HG02588 (cell line): ENCODE data around the gene KCNMA1.

Source experiments
- ATAC-seq: cut with Tn5 transposase; IDR thresholded peaks from one replicate; pipeline ENCODE4 v1.9.1; 2021; ENCODE audit warnings: mild to moderate bottlenecking, moderate library complexity; ENCODE audit not compliant: unreplicated experiment

KCNMA1 gene

GRCh38 chr10:76983624-76984023, 654.0 kb downstream of the KCNMA1 start:
- no peak for ATAC-seq

DNA sequence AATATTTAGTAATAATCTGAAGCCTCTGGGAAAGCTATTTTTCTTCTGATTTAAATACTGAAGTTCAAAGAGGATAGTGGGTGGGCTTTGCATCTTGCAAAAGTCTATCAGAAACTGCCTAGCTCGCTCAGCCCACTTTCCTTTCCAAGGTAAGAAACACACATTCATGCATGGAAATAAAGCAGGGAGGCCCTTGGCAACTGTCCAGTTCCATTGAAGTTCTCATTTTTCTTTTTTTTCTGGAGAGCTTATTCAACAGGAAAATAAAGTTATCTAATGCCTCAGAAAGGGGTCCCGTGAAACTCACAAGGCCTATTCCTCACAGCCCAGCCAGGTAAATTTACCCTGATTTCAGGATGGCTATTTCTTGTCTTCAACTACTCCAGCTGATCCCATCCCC, 654.9 kb downstream of the KCNMA1 start:
- no peak for ATAC-seq

DNA sequence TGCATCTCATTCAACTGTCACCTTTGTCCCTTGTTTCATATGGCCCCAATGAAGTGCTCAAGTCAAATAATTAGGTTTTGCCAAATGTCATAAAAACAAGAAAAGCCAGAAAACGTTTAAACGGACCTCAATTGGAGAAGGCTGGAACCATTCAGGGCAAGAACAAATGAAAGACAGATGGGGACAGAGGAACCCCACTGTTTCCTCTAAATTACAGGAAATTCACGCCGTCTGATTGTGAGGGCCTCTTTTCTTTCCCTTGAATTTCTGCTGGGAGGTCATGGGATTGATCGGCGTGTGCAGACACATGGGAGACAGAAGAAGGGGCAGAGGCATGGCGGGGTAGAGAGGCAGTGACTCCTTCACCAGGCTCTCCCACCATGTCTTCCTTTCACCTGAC, 656.4 kb downstream of the KCNMA1 start:
- no peak for ATAC-seq

DNA sequence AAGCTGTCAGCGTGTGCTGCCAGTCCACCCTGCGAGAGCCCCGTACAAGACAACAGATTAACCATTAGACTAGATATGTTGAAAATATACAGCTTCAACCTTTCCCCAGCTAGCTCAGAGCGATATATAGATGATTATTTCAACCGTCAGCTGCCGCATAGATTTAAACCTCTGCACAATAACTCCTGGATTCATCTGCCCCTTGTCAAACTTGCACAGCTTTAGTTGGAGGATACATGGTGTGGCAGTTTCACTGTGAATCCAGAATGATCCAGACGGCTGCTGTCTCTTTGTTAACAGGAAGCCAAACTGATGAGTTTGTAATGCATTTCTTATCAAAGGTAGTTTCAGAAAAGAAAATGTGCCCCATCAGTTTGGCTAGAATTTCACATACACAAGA, 659.7 kb downstream of the KCNMA1 start:
- no peak for ATAC-seq

DNA sequence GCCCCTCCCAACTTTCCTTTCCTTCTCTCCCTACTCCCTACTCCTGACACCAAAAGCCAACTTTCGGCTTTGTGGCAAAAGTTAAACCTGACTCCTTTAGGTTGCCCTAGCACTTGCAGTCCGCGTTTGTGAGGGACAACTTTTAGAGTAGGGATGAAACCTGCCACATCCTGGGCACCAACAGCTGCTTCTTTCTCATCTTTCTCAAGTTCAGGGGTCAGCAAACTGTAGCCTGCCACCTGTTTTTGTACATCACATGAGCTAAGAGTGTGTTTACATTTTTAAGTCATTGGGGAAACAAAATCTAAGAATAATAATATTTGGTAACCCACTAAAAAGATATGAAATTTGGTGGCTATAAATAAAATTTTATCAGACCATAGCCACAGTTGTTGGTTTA, 660.6 kb downstream of the KCNMA1 start:
- ATAC-seq: no peak

DNA sequence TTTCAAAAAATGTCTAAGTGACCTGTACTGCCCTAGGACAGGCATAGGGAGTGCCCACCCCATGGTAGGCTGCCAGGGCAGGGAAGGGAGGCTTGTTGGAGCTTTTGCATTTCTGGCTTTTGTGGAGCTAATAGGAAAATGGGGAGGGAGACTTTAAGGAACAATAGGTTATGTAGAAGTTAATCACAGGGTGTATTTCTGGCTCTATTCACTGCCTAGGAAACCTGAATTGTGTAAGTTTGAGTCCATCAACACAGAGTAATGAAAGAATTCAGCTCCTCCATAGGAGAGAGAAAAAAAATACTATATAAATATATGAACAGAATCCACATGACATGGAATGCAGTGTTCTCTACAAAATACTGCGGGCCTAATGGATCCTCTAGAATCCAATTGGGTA, 661.5 kb downstream of the KCNMA1 start:
- no peak for ATAC-seq

GRCh38 chr10:76975126-76975525, 662.5 kb downstream of the KCNMA1 start:
- no peak for ATAC-seq

- ATAC-seq: no peak
These were observed 663.5 kb downstream of the KCNMA1 start for GRCh38 chr10:76974017-76974691.

GRCh38 chr10:76973091-76974016, 664.3 kb downstream of the KCNMA1 start:
- ATAC-seq: no peak

DNA sequence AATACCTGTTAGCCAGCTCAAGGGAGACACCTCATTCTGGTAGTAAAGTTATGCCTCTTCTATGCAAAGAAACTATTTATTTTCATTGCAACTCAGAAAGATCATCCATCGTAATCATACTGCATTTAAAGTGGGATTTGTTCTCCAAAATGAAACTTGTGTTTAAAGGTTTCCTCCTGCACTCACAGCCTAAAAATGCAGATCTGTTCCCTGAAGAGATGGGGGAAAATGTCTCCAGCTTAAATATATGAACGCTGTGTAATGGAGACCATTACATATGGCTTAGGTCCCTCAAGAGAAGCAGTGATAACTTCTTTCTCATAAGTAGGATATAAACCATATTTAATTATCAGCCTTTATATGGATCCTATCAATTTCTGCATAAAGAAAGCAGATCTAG, 665.1 kb downstream of the KCNMA1 start:
- no peak for ATAC-seq

GRCh38 chr10:76971547-76972170, 665.9 kb downstream of the KCNMA1 start:
- no peak for ATAC-seq

DNA sequence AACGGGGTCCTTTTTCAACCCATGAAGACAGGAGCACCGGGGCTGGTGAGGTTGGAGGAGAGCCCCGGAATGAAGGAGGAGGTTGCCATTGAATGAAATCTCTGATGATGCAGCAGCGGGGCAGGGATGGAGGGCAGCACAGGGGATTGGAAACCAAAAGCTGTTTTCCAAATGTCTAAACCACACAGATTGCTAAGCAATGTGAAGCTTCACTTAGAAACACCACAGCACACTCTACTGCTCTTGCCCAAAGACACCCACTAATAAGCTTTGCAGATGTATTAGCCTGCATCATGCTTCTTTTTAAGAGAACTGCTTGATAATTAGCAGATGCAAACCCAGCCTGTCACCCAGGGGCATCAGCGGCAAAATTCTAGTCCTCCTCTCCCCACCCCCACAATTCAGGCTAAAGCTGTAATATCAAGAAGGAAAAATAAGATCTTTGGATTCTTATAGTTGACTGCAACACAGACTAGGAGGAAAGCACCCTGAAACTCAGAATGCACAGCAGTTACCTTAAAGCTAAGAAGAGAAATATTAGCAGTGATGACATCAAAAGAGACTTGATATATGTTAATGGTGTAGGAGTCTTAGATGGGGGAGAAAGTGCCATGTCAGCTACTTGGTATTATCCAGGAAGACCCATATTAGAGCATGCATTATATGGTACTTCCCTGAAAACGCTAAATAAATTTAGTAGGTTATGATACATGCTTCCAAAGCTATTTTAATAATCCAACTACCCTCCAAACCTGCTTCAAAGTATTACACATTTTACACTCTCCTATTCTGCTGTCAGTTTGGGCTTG, 666.7 kb downstream of the KCNMA1 start:
- ATAC-seq: no peak

DNA sequence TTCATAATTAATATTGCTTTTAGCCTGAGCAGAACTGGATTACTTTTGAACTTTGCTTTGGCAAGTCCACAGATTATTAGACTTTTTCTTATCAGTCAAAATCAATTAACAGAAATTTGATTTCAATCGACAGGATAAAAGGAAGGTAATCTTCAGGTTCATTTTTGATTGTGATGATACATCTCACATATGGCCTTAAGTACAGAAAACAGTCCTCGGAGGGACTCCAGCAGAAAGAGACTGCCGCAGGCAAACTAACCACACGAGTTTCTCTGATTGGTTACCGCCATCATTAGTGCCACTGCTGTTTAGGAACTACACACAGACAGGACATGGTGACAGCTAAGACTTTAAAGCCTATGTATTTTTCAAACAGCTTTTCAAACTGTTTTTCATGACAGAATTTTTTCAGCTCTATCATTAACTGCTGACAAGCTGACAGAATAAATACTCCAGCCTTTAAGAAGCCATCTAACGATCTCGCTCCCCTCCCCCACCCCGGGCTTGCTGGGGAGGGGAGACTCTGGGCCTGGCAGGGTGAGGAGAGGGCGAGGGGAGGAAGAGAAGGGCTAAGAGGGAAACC, 668.2 kb downstream of the KCNMA1 start:
- no peak for ATAC-seq

GRCh38 chr10:76968483-76968882, 669.1 kb downstream of the KCNMA1 start:
- no peak for ATAC-seq

DNA sequence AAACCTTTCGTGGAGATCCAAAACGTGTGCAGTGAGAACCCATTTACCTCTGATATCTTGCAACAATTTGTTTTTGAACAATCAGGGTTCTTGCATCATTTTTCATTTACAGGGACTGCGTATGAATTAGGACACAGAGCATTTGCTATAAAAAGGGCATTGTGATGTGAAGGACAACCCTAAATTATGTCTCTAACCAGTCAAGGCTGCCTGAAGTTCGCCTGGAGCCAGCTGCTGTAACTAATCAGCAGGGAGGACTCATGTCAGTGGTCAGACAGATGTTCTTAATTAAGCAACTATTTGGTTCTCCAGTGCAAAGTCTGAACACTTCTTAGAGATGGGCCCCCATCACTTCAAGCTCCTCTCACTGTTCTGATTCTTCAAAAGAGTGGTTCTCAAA, 674.8 kb downstream of the KCNMA1 start:
- no peak for ATAC-seq

GRCh38 chr10:76961841-76962240, 675.8 kb downstream of the KCNMA1 start:
- ATAC-seq: no peak

DNA sequence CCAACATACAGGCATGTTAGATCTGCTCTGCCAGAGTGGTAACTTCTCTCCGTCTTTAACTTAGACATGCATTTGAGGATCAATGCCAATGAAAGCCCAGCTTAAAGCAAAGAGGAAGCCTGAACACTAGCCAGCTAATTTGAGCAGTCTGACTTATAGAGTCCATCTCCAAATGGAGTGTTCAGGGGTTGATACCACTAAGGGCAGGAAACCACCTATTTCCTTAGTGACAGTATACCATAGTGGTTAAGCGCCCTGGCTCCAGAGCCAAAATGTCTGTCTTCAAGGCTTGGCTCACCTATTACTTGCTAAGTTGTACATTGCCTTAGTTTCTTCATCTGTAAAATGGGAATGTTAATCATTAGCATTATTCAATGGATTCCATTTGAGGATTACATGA, 678.5 kb downstream of the KCNMA1 start:
- no peak for ATAC-seq

- no peak for ATAC-seq
These were observed 682.8 kb downstream of the KCNMA1 start for GRCh38 chr10:76954838-76955237.

GRCh38 chr10:76950354-76950753, 687.3 kb downstream of the KCNMA1 start:
- no peak for ATAC-seq

DNA sequence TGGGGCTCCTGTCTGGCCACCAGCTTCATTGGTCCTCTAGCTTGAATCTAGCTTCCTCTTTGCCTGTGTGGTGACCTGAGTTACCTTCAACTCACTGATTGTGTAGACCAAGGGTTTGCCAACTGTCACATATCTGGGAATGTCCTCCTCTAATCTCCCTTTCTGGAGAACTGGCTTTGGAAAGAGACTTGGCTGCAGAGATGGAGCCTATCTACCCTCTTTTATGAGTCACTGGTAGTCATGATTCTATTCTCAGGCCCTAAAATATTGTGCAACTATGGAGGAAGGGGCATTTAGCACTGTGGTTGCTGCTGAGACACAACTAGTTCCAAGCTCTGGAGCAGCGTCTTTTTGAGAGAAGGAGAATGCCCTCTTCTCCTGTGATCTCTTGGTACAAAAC, 691.3 kb downstream of the KCNMA1 start:
- ATAC-seq: no peak

GRCh38 chr10:76945166-76945565, 692.4 kb downstream of the KCNMA1 start:
- ATAC-seq: no peak
